Gastrocnemius medialis (tissue), 4 donors: Measurements from ENCODE around the gene SSH3. TPM values are rescaled to one million over a fixed set of nuclear protein-coding genes. Genes with fewer than 3 reads are reported as not detected.
A peak's percentile ranks its signal among the peaks of the same experiment; 100 is the strongest.

Source experiments
- ATAC-seq, 2 donors: fragments of 150-250 bp; one replicate each; pipeline ENCODE4 v1.9.1; 2016
- DNase-seq, 2 donors: peaks; one replicate each; pipeline ENCODE4 v3.0.0-alpha.2; 2019
- H3K27ac ChIP-seq, 4 donors: fragments of 200-600 bp; sonication (generic); 1 replicate in 1 of 4; 2 replicates in 3 of 4; pipeline ENCODE4 v1.5.1; 2016 to 2018; ENCODE audit warnings: mild to moderate bottlenecking in 2 of 4, moderate library complexity in 1 of 4
- H3K27me3 ChIP-seq, 3 donors: fragments of 200-600 bp; sonication (generic) in 2 of 3; 1 replicate in 1 of 3; 2 replicates in 2 of 3; pipeline versions ENCODE4 v1.5.1 to v1.6.0; 2016 to 2019; ENCODE audit warnings: mild to moderate bottlenecking in 1 of 3, moderate library complexity in 1 of 3
- H3K36me3 ChIP-seq, 2 donors: fragments of 200-600 bp; sonication (generic) in 1 of 2; one replicate each; pipeline ENCODE4 v1.5.1; 2017 to 2018
- H3K4me1 ChIP-seq, 2 donors: fragments of 200-600 bp; sonication (generic) in 1 of 2; one replicate each; pipeline ENCODE4 v1.5.1; 2016 to 2017; ENCODE audit warnings: mild to moderate bottlenecking in 2 of 2
- H3K4me3 ChIP-seq, 4 donors: fragments of 200-600 bp; sonication (generic) in 3 of 4; 1 replicate in 1 of 4; 2 replicates in 3 of 4; pipeline ENCODE4 v1.5.1; 2016 to 2019; ENCODE audit warnings: mild to moderate bottlenecking in 2 of 4
- H3K9me3 ChIP-seq, 3 donors: fragments of 200-600 bp; sonication (generic) in 2 of 3; 1 replicate in 1 of 3; 2 replicates in 2 of 3; pipeline ENCODE4 v1.5.1; 2016 to 2019
- POLR2A ChIP-seq, 2 donors: fragments of 450-650 bp; IDR thresholded peaks; one replicate each; pipeline ENCODE4 v1.6.1; 2017; ENCODE audit warnings: antibody characterized with exemption in 2 of 2, mild to moderate bottlenecking in 2 of 2, moderate library complexity in 2 of 2
- in situ Hi-C, 4 donors: fragments of 200-750 bp; cut with MboI; loops; one replicate each; pipeline versions ENCODE4 v1.15.0 to v1.8.0; 2017; ENCODE audit warnings: low sequenced_read_pairs in 4 of 4
- intact Hi-C: fragments of 100-400 bp; cut with DNase I; formaldehyde crosslinking; loops from one replicate; pipeline ENCODE4 v1.15.1; 2023; ENCODE audit warnings: low total_unique reads
- total RNA-seq, 4 donors: library from RNA; depleted of rRNA; stranded (reverse); fragments of >200 nt; gene quantifications; one replicate each; pipeline versions ENCODE4 v1.1.0 to v1.2.3, GENCODE V29; 2016
- TF ChIP-seq, protein P1 (sequence below), 5 experiments: fragments of 450-650 bp in 3 of 5; fragments of 200-600 bp in 2 of 5; sonication (generic) in 2 of 5; IDR thresholded peaks in 4 of 5; conservative IDR thresholded peaks in 1 of 5; 1 replicate in 4 of 5; 2 replicates in 1 of 5; pipeline ENCODE4 v1.5.1; 2016 to 2019; ENCODE audit warnings: antibody characterized with exemption in 5 of 5, mild to moderate bottlenecking in 3 of 5, moderate library complexity in 3 of 5

SSH3 gene
- total RNA-seq, 4 donors from 2014 or later: 7.9 to 16.3 (median 11.9) TPM

DNA sequence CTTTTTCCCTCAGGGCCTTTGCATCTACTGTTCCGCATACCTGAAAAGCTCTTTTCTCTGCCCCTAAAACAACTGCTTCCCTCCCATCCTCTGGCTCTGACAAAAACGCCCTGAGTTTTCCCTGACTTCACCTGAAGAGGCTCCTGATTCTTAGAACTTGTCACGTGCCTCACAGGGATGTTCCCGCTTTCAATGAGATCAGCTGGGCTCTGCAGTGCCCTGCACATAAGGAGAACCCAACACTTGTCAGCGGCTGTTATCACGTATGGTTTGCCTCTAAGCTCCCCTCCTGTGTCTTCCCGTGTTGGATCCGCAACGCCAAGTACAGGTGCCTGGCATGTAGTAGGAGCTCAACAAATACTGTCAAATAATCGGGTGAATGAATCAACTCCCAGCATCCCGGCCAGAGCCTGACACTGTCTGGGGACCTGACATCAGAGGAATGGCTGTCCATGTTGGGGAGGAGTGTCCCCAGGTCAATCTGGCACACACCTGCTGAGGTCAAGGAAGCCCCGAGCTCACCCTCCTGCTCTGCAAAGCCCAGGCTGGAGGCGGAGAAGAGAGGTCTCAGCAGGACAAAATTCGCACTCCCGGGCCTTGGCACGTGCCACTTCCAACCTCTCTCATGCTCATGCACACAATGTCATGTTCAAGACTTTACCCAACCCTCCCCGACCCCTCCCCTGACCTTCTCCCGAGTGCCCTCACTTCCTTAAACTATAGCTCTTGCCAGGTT is 41.2 kb upstream of the SSH3 start:
- intact Hi-C loops: loop anchor here (1.0 to 2.0 kb wide), 2 partner anchors 55 to 121 kb away; no protein-coding TSS in a partner anchor

DNA sequence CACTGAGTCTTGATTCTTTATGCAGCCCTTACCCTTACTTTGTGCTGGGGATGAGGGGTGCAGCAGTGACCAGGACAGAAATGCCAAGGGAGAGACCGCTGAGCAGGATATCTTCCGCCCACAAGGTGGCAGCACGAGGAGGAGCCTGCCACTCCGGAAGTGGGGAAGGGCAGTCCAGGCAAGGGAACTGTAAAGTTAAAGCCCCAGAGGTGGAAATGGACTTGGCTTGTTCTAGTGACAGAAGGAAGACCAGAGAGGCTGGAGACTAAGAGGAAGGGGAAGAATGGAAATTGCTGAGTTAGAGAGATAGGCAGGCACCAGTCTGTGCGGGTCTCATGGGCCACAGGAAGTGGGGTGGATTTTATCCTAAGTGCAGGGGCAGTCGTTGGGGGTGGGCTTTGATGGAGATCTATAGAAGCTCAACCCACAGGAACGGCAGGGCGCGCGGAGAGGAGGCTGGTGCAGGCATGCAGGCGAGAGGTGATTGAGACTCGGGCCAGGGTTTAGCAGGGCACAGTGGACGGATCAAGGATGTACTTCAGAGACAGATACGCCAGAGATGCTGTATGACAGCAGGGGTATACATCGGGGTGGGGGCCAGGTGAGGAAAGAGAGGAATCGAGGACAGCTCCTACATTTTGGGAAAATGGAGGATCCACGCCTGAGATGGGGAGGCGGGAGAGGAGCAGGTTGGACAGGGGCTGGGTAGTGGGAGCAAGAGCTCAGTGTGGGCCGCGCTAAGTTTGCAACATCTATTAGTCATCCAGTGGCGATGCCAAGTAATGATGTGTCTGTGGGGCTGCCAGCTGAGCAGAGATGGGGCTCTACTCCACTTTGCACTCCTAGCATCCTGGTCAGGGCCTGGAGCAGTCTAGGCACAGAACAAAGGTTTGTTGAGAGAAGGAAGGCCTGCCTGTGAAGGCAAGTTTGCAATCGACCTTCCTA is 40.3 kb upstream of the SSH3 start:
- peaks cover 0 to 4% of the 10 kb centered on the region in 2 donors for H3K36me3 ChIP-seq
- DNase-seq: peak; percentile 63 to 74
- in situ Hi-C loops: loop anchor here in 3 of 4 donors (5.0 to 10.0 kb wide), 4 partner anchors 52 to 122 kb away; no protein-coding TSS in a partner anchor
- H3K4me1 ChIP-seq: peaks cover 14 to 32% of the 10 kb centered on the region in 2 donors
- TF ChIP-seq, protein P1, sequence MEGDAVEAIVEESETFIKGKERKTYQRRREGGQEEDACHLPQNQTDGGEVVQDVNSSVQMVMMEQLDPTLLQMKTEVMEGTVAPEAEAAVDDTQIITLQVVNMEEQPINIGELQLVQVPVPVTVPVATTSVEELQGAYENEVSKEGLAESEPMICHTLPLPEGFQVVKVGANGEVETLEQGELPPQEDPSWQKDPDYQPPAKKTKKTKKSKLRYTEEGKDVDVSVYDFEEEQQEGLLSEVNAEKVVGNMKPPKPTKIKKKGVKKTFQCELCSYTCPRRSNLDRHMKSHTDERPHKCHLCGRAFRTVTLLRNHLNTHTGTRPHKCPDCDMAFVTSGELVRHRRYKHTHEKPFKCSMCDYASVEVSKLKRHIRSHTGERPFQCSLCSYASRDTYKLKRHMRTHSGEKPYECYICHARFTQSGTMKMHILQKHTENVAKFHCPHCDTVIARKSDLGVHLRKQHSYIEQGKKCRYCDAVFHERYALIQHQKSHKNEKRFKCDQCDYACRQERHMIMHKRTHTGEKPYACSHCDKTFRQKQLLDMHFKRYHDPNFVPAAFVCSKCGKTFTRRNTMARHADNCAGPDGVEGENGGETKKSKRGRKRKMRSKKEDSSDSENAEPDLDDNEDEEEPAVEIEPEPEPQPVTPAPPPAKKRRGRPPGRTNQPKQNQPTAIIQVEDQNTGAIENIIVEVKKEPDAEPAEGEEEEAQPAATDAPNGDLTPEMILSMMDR (IDR thresholded peaks at IDR 0.05 in 4 of 5, conservative IDR thresholded peaks at IDR 0.05 in 1 of 5): peak; percentile 65 to 86 (median 82)
- TF ChIP-seq POLR2A (IDR thresholded peaks at IDR 0.05): no peak
- intact Hi-C loops: loop anchor here (1.0 to 2.0 kb wide), 2 partner anchors 54 to 120 kb away; no protein-coding TSS in a partner anchor
- no peaks in the 10 kb centered on the region for H3K9me3 ChIP-seq
- peak; percentile 46 to 64 for ATAC-seq
- H3K4me3 ChIP-seq: no peak overlapping the region
- H3K27me3 ChIP-seq: no peaks in the 10 kb centered on the region
- peak overlapping the region in 3 of 4 donors; percentile 25 to 65 (median 36) for H3K27ac ChIP-seq

More for the DNA sequence above, 41.2 kb upstream of the SSH3 start:
- TF ChIP-seq, protein P1 (IDR thresholded peaks at IDR 0.05 in 4 of 5, conservative IDR thresholded peaks at IDR 0.05 in 1 of 5): no peak
- TF ChIP-seq POLR2A (IDR thresholded peaks at IDR 0.05): no peak
- Histone ChIP-seq H3K27me3 (no peaks in the 10 kb centered on the region), H3K4me1 (peaks cover 6 to 23% of the 10 kb centered on the region in 2 donors), H3K4me3 (peak overlapping the region in 2 of 4 donors; percentile 35 to 45), H3K27ac (no peak overlapping the region), H3K36me3 (peaks cover 0 to under 1% of the 10 kb centered on the region in 2 donors), H3K9me3 (no peaks in the 10 kb centered on the region)
- ATAC-seq: no peak
- no peak for DNase-seq
- in situ Hi-C loops: loop anchor here in 3 of 4 donors (5.0 to 10.0 kb wide), 4 partner anchors 53 to 123 kb away; no protein-coding TSS in a partner anchor

DNA sequence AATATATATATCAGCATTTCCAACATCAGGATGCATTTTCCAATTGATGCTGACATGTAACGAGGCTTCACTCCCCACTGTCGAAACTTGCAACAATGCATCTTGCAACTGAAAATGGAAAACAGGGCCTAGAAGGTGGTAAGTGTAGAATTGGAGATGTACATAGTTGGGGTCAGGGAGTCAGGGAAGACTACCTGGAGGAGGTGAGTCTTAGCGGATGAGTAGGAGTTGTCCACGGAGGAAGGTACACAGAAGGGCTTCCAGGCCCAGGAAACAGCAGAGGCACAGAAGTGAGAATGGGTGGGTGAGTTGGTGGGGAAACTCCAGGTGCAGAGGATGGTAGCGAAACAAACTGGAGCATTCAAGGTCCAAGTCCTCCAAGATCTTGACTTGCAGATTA is 39.1 kb upstream of the SSH3 start:
- intact Hi-C loops: no loop called here
- H3K27me3 ChIP-seq: no peaks in the 10 kb centered on the region
- TF ChIP-seq POLR2A (IDR thresholded peaks at IDR 0.05): no peak
- TF ChIP-seq, protein P1 (IDR thresholded peaks at IDR 0.05 in 4 of 5, conservative IDR thresholded peaks at IDR 0.05 in 1 of 5): no peak
- ATAC-seq (no peak), DNase-seq (no peak)
- no peak overlapping the region for H3K27ac ChIP-seq
- in situ Hi-C loops: loop anchor here in 3 of 4 donors (5.0 to 10.0 kb wide), 4 partner anchors 51 to 121 kb away; no protein-coding TSS in a partner anchor
- H3K9me3 ChIP-seq: no peaks in the 10 kb centered on the region
- peaks cover 0 to 6% of the 10 kb centered on the region in 2 donors for H3K36me3 ChIP-seq
- H3K4me3 ChIP-seq: no peak overlapping the region
- H3K4me1 ChIP-seq: peaks cover 27 to 44% of the 10 kb centered on the region in 2 donors

DNA sequence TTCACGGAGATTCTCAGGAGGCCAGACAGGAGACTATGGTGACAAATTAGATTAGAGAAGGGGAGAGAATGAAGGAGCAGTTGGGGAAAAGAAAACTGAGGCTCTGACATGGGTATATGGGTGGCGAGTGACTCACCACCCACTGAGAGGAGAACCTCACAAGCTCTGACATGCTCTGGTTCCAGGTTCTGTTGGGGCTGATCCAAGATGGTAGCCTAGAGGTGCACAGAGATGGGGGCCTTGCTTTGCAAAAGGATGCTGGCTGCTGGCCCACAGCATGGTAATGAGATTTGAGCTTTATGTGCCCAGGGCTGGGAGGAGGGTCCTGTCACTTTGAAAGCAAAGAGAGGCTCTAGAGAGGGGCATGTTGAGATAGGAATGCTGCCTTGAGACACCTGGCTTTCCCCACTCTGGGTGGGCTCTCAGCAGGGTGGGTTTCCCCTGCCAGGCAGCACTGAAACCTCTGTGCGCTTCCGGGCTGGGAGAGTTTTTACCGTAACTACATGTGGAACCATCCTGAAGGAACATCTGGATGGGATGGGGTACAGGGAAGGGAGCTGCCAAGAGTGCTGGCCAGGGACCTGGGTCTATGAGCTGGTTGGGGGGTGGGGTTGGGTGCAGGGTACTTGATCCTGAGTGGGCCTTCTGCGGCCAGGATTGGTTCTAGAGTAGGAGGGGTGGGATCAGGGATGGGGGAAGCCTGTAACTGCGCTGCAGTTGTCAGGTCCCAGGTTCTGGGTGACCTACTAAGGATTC is 38.3 kb upstream of the SSH3 start:
- TF ChIP-seq, protein P1 (IDR thresholded peaks at IDR 0.05 in 4 of 5, conservative IDR thresholded peaks at IDR 0.05 in 1 of 5): no peak
- TF ChIP-seq POLR2A (IDR thresholded peaks at IDR 0.05): no peak
- Histone ChIP-seq H3K9me3 (no peaks in the 10 kb centered on the region), H3K4me3 (no peak overlapping the region), H3K36me3 (peaks cover 0 to 6% of the 10 kb centered on the region in 2 donors), H3K27ac (peak overlapping the region in 1 of 4 donors; percentile 76), H3K4me1 (peaks cover 33 to 52% of the 10 kb centered on the region in 2 donors), H3K27me3 (no peaks in the 10 kb centered on the region)
- intact Hi-C loops (loop anchor here (5.0 kb wide), 1 partner anchor 37 kb away; the partner anchor contains the start of gene SSH3), in situ Hi-C loops (loop anchor here (5.0 to 10.0 kb wide), 5 partner anchors 47 to 120 kb away; no protein-coding TSS in a partner anchor)
- no peak for ATAC-seq
- no peak for DNase-seq
